Loucy (cell line): ENCODE data around the gene SLC25A30.
"Not testable (repeated sequence)": the region's sequence is repeated elsewhere in the genome, so short reads cannot be mapped to it uniquely, and the experiment has no call there.

Source experiments
- H2AFZ ChIP-seq: fragments of 200-600 bp; sonication (generic); 2 replicates; pipeline ENCODE4 v1.6.0; 2016; ENCODE audit warnings: antibody characterized with exemption, mild to moderate bottlenecking, low read length, moderate library complexity
- H3F3A ChIP-seq: fragments of 200-600 bp; 2 replicates; pipeline ENCODE4 v1.6.0; 2016; ENCODE audit warnings: antibody characterized with exemption, low read depth, mild to moderate bottlenecking
- H3K27me3 ChIP-seq: fragments of 200-600 bp; sonication (generic); 2 replicates; pipeline ENCODE4 v1.6.1; 2014; ENCODE audit warnings: low read length, mild to moderate bottlenecking; ENCODE audit not compliant: insufficient read depth, poor library complexity, severe bottlenecking
- H3K36me3 ChIP-seq: fragments of 200-600 bp; sonication (generic); 2 replicates; pipeline ENCODE4 v1.6.1; 2016; ENCODE audit warnings: low read length; ENCODE audit not compliant: insufficient read depth
- H3K4me1 ChIP-seq: fragments of 200-600 bp; sonication (generic); 2 replicates; pipeline ENCODE4 v1.5.1; 2014; ENCODE audit warnings: low read length, mild to moderate bottlenecking; ENCODE audit not compliant: insufficient read depth, poor library complexity, severe bottlenecking
- H3K4me2 ChIP-seq: fragments of 200-600 bp; sonication (generic); 2 replicates; pipeline ENCODE4 v1.6.0; 2014; ENCODE audit warnings: antibody characterized with exemption, low read length, low read depth, mild to moderate bottlenecking; ENCODE audit not compliant: poor library complexity, severe bottlenecking
- H3K4me3 ChIP-seq: fragments of 200-600 bp; sonication (generic); 2 replicates; pipeline ENCODE4 v1.5.1; 2014; ENCODE audit warnings: low read length, mild to moderate bottlenecking, mixed read lengths; ENCODE audit not compliant: poor library complexity, severe bottlenecking
- H3K79me2 ChIP-seq: fragments of 200-600 bp; sonication (generic); 2 replicates; pipeline ENCODE4 v1.6.1; 2014; ENCODE audit warnings: low read length; ENCODE audit not compliant: insufficient read depth
- H3K9ac ChIP-seq: fragments of 200-600 bp; sonication (generic); 2 replicates; pipeline ENCODE4 v1.6.0; 2014; ENCODE audit warnings: mild to moderate bottlenecking, low read depth, low read length, moderate library complexity; ENCODE audit not compliant: poor library complexity, severe bottlenecking
- H3K9me2 ChIP-seq: fragments of 200-600 bp; sonication (generic); replicated peaks from 2 replicates; pipeline ENCODE4 v1.6.1; 2016; ENCODE audit warnings: low read depth, low read length, mixed read lengths
- H3K9me3 ChIP-seq: fragments of 200-600 bp; sonication (generic); 2 replicates; pipeline ENCODE4 v1.6.1; 2014; ENCODE audit warnings: mild to moderate bottlenecking, antibody characterized with exemption, low read length, low read depth; ENCODE audit not compliant: insufficient read depth
- H4K20me1 ChIP-seq: fragments of 200-600 bp; sonication (generic); 2 replicates; pipeline ENCODE4 v1.6.0; 2014; ENCODE audit warnings: antibody characterized with exemption, low read length, mild to moderate bottlenecking; ENCODE audit not compliant: insufficient read depth, poor library complexity, severe bottlenecking
- CTCF ChIP-seq: fragments of 200-600 bp; sonication (generic); conservative IDR thresholded peaks from 2 replicates; pipeline ENCODE4 v1.5.1; 2014; ENCODE audit warnings: mild to moderate bottlenecking, antibody characterized with exemption, low read length
- EZH2phosphoT487 ChIP-seq: fragments of 200-600 bp; IDR thresholded peaks from 2 replicates; pipeline ENCODE4 v1.6.1; 2018; ENCODE audit warnings: antibody characterized with exemption, mild to moderate bottlenecking, moderate library complexity, borderline replicate concordance

Gene SLC25A30

GRCh38 chr13:45376651-45377050 lies 41.5 kb downstream of the SLC25A30 start:
- H3K36me3 ChIP-seq, H3K4me1 ChIP-seq, H3K9me2 ChIP-seq, H3K27me3 ChIP-seq, H2AFZ ChIP-seq, H3K4me3 ChIP-seq, H3K79me2 ChIP-seq, H3K4me2 ChIP-seq, H4K20me1 ChIP-seq, H3K9ac ChIP-seq, H3F3A ChIP-seq, H3K9me3 ChIP-seq: not testable (repeated sequence)

- TF ChIP-seq CTCF (no peak), EZH2phosphoT487 (no peak)
- no peak overlapping the region for H2AFZ ChIP-seq
- no peaks in the 10 kb centered on the region for H3K36me3 ChIP-seq
- no peak overlapping the region for H3K9ac ChIP-seq
- H3K9me2 ChIP-seq, result no peaks in the 10 kb centered on the region
- H4K20me1 ChIP-seq, result no peaks in the 10 kb centered on the region
- H3F3A ChIP-seq, result no peaks in the 10 kb centered on the region
- H3K4me1 ChIP-seq, result no peaks in the 10 kb centered on the region
- no peak overlapping the region for H3K4me2 ChIP-seq
- H3K9me3 ChIP-seq, result no peaks in the 10 kb centered on the region
- no peak overlapping the region for H3K4me3 ChIP-seq
- H3K79me2 ChIP-seq, result no peaks in the 10 kb centered on the region
- H3K27me3 ChIP-seq, result no peaks in the 10 kb centered on the region
Observed at GRCh38 chr13:45374917-45375316, 43.3 kb downstream of the SLC25A30 start.

- H3K4me1 ChIP-seq, result no peaks in the 10 kb centered on the region
- no peaks in the 10 kb centered on the region for H3K27me3 ChIP-seq
- H3F3A ChIP-seq, result no peaks in the 10 kb centered on the region
- H3K36me3 ChIP-seq, result no peaks in the 10 kb centered on the region
- H4K20me1 ChIP-seq, result no peaks in the 10 kb centered on the region
- no peak overlapping the region for H3K4me2 ChIP-seq
- no peak overlapping the region for H3K9ac ChIP-seq
- H2AFZ ChIP-seq, result no peak overlapping the region
- H3K79me2 ChIP-seq, result no peaks in the 10 kb centered on the region
- no peak for TF ChIP-seq EZH2phosphoT487
- no peak overlapping the region for H3K4me3 ChIP-seq
- H3K9me3 ChIP-seq, result no peaks in the 10 kb centered on the region
- no peaks in the 10 kb centered on the region for H3K9me2 ChIP-seq
Observed at GRCh38 chr13:45373162-45373547, 45.0 kb downstream of the SLC25A30 start.

- TF ChIP-seq CTCF (no peak), EZH2phosphoT487 (no peak)
- H3K4me2 ChIP-seq, result no peak overlapping the region
- H3K36me3 ChIP-seq, result no peaks in the 10 kb centered on the region
- H4K20me1 ChIP-seq, result no peaks in the 10 kb centered on the region
- no peak overlapping the region for H3K9ac ChIP-seq
- no peaks in the 10 kb centered on the region for H3K27me3 ChIP-seq
- no peaks in the 10 kb centered on the region for H3F3A ChIP-seq
- H3K79me2 ChIP-seq, result no peaks in the 10 kb centered on the region
- peaks cover 2% of the 10 kb centered on the region for H3K4me1 ChIP-seq
- no peaks in the 10 kb centered on the region for H3K9me2 ChIP-seq
- no peaks in the 10 kb centered on the region for H3K9me3 ChIP-seq
- H2AFZ ChIP-seq, result no peak overlapping the region
- H3K4me3 ChIP-seq, result no peak overlapping the region
Observed at GRCh38 chr13:45372189-45373161, 45.7 kb downstream of the SLC25A30 start.
